Activated CD8-positive, alpha-beta memory T cell treated with anti-CD3 and anti-CD28 coated beads for 24 hours (primary cell): ENCODE measurements around the gene NRXN3.

ENCODE experiments used
- DNase-seq: peaks from one replicate; pipeline ENCODE4 v3.0.0-alpha.2; 2020

Gene NRXN3

DNA sequence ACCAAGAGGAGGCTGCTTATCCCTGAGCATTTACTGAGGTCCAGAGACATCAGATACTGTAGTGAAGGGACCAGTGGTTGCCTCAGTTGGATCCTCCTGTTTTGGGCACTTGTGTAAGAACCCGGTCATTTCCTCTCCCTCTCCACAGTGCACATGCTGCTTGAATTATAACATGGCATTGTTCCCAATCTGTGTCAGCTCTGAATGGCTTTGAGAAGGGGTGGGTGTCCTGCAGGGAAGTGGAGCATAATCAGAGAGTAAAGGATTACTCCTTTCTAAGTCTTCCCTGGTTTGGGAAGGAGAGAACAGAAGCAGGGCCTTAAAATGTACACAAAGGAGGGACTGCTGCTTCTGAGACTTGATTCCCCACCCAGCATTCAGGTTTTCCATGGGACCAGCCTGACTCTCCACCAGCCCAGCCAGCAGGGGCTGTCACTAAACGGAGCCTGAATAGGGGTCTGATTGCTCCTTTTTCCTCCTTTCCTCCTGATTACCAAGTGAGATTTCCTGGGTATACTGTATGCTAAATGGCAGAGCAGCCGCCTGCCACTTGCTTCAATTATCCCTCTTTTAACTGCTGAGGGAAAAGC, 78.4 kb downstream of the NRXN3 start:
- no peak for DNase-seq

- no peak for DNase-seq
Observed at GRCh38 chr14:78251308-78251707, 81.1 kb downstream of the NRXN3 start.

- DNase-seq: no peak
Observed at GRCh38 chr14:78253986-78254385, 83.8 kb downstream of the NRXN3 start.

GRCh38 chr14:78254911-78255461, 84.8 kb downstream of the NRXN3 start:
- no peak for DNase-seq

- no peak for DNase-seq
Observed at GRCh38 chr14:78259831-78260230, 89.7 kb downstream of the NRXN3 start.

GRCh38 chr14:78278464-78279250, 108.5 kb downstream of the NRXN3 start:
- DNase-seq: no peak

GRCh38 chr14:78282437-78282836, 112.3 kb downstream of the NRXN3 start:
- DNase-seq: no peak

DNA sequence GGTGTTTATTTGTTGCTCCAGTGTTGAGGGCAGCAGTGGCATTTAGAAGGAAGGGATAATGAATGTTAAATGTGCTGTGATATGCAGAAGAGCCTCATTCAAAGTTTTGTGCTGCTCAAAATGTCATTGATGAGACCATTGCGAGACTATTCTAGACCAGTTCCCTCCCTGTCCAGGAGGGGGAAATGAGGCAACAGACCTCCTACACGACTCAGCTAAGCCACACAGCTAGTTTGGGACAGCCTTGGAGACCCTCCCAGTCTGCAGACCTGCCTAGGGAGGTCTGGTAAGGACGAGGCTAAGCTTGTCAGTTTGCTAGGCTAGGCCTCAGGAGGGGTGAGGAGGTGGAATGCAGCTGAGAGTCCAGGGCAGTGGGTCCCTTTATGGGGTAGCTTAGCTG, 116.0 kb downstream of the NRXN3 start:
- no peak for DNase-seq

DNA sequence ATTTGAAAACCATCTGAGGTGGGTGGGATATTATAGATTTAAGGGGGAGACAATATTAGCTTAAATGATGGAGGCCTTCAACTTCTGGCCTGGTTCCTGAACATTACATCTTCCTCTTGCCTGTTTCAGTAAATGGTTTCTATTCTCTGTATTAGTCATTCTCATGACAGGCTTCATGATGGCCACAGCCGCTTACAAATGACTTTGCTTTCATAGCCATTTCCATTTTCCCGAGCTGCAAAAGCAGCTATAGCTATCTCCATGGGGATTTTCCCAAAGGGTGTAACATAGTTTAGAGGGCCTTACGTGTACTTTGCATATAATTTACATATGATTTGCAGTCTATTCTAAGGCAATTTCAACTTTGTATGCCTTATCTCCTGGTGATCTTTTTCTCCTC, 121.8 kb downstream of the NRXN3 start:
- DNase-seq: no peak

DNA sequence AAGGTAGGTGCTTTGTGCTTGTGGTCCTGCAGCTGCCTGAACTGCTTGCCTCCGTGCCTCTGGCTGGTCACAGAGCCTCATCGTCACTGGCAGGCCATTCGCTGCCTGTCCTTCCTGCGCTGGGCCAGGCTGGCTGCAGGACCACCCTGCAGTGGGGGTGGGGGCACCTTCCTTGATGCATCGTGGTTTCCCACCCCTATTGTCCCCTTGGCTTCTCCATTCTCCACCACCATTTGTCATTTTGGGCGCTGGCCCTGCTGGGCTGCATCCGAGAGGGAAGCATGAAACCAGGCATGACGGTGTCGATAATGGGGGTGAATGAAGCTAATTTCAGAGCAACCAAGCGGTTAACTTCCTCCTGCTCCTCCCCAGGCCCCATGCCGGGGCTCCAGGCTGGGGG, 127.7 kb downstream of the NRXN3 start:
- DNase-seq: no peak

DNA sequence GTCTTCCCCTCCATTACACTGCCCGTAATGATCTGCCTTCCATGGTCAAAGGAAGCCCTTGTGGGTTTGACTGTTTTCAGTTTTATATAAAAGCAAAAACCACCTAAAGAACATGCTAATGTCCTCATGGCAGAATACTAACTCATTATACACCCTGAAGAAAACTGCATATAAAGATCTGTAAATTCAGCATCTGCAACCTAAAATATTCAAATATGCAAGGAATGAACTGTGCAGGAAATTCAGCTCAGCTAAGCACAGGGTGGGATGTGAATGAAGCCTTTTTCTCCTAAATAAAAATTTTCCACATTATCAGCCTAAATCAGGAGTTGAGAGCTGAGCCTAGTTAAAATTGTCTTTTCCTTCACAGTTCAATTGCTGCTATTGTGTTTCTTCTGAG, 128.1 kb downstream of the NRXN3 start:
- no peak for DNase-seq

GRCh38 chr14:78302841-78303240, 132.7 kb downstream of the NRXN3 start:
- no peak for DNase-seq

DNA sequence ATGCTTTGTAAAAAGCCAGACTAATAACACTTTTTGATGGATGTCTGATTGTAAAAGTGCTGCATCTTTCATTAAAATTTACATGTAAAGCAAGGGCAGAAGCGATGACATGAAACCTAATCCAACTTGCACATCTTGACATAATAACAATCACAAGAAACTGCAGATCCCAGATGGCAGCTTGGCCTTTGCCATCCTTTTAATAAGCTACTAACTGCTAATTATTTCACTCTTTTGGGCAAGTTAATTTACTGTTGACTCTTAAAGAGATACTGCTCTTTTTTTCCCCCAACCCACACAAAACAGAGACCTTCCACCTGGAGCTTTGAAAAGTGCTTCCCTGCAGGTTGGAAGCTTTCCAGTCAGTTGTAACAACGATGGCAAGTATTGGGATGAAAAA, 137.5 kb downstream of the NRXN3 start:
- no peak for DNase-seq

- DNase-seq: no peak
Observed at GRCh38 chr14:78308079-78308478, 137.9 kb downstream of the NRXN3 start.

GRCh38 chr14:78310272-78310671, 140.1 kb downstream of the NRXN3 start:
- no peak for DNase-seq

- DNase-seq: no peak
Observed at GRCh38 chr14:78313499-78313898, 143.3 kb downstream of the NRXN3 start.

DNA sequence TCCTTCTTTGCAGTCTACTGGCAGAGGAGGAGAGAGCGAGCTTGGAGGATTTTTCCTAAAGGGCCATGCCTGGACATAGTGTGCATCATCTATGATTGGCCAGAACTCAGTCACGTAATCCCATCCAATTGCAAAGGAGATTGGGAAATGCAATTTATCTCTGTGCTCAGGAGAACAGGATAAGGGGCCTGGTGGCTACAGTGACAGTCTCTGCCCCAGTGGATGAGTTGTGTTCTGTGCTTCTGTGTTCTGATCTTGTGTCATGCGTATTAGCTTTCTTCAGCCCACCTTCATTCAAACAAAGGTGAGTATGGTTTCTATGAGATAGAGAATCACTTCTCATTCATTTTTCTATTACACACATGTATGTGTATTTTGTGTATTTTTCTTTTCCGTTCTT, 144.3 kb downstream of the NRXN3 start:
- no peak for DNase-seq

DNA sequence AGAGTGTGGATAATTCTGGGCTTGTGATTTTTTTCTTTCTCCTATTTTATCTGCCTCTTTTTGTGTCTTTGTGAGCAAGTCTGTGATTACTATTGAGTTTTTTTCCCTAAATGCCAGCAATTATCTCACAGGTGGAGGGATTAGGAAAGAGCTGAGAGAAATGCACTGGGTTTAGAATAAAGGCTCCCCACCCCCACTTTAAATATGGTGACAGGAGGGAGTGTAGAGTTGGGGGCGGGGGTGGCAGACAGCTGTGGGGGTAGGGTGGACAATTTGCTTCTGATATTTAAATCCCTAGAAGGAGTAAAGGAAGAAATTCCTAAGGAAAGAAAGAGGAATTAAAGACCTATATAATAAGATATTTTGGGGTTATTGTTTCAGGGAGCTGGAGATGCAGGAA, 145.9 kb downstream of the NRXN3 start:
- no peak for DNase-seq

- no peak for DNase-seq
Observed at GRCh38 chr14:78316786-78317185, 146.6 kb downstream of the NRXN3 start.

- no peak for DNase-seq
Observed at GRCh38 chr14:78319406-78319805, 149.2 kb downstream of the NRXN3 start.

- DNase-seq: no peak
Observed at GRCh38 chr14:78319887-78320635, 149.9 kb downstream of the NRXN3 start.

- no peak for DNase-seq
Observed at GRCh38 chr14:78324353-78324752, 154.2 kb downstream of the NRXN3 start.

DNA sequence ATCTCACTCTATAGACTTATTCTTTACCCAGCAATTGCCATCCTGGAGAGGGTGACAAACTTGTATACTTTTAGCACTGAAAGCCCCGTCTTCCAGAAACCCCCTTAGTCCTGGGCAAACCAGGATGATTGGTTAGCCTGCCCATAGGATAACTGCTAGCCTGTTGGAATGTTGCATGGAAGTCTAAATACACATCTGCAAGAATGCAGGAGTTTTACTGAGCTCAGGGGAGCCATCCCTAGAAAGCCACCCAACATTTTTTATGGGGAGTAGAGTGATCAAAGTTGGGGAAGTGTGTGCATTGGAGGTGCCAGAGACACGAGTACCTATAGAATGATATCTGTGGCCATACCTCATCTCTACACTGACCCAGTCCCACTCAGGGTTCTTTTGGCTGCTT, 155.7 kb downstream of the NRXN3 start:
- DNase-seq: no peak
